H1 (cell line): ENCODE data around the gene DPY30. TPM values are rescaled to one million over a fixed set of nuclear protein-coding genes. Genes with fewer than 3 reads are reported as not detected.

Experiments used
- CTCF ChIA-PET: fragments of 300-600 bp; sonication (Branson Sonifier 250); formaldehyde crosslinking; loops from one replicate; lab custom pipeline; 2021; ENCODE audit not compliant: partially characterized antibody; lab: Charles Lee
- POLR2A ChIA-PET: fragments of 300-600 bp; sonication (Branson Sonifier 250); formaldehyde crosslinking; loops from one replicate; lab custom pipeline; 2021; ENCODE audit warnings: inconsistent platforms; ENCODE audit not compliant: partially characterized antibody; lab: Charles Lee
- DNase-seq, 2 experiments: peaks; one replicate each; pipeline versions ENCODE4 v3.0.0 to v3.0.0-alpha.2; 2010 to 2022; ENCODE audit warnings: low spot score in 2 of 2, low read depth in 1 of 2, mixed read lengths in 1 of 2
- FAIRE-seq: peaks from 2 replicates; lab custom pipeline; 2011; peaks lifted over from hg19 to GRCh38; lab: Jason Lieb, UNC
- H2AFZ ChIP-seq: 2 replicates; pipeline ENCODE4 v1.8.1; 2012; ENCODE audit warnings: low read length, inconsistent platforms
- H2AK5ac ChIP-seq: 2 replicates; pipeline ENCODE4 v1.6.1; 2013; ENCODE audit warnings: low read depth, low read length
- H2BK120ac ChIP-seq: replicated peaks from 2 replicates; pipeline ENCODE3; 2013; ENCODE audit warnings: low read depth, low read length, inconsistent platforms
- H2BK12ac ChIP-seq: 2 replicates; pipeline ENCODE4 v1.6.1; 2013; ENCODE audit warnings: low read depth, low read length
- H2BK15ac ChIP-seq: 2 replicates; pipeline ENCODE4 v1.6.1; 2013; ENCODE audit warnings: low read length
- H2BK20ac ChIP-seq: 2 replicates; pipeline ENCODE4 v1.6.1; 2013; ENCODE audit warnings: low read length
- H2BK5ac ChIP-seq: 2 replicates; pipeline ENCODE4 v1.6.1; 2013; ENCODE audit warnings: low read depth, low read length
- H3K14ac ChIP-seq: 2 replicates; pipeline ENCODE4 v1.6.1; 2013; ENCODE audit warnings: inconsistent platforms; ENCODE audit not compliant: insufficient read length
- H3K18ac ChIP-seq: 2 replicates; pipeline ENCODE4 v1.6.1; 2013; ENCODE audit warnings: low read length; ENCODE audit errors: extremely low read depth
- H3K23ac ChIP-seq: 2 replicates; pipeline ENCODE4 v1.6.1; 2013; ENCODE audit warnings: inconsistent platforms; ENCODE audit not compliant: insufficient read length
- H3K23me2 ChIP-seq: 2 replicates; pipeline ENCODE4 v1.6.1; 2013; ENCODE audit warnings: low read depth, low read length
- H3K27ac ChIP-seq: 2 replicates; pipeline ENCODE4 v1.6.1; 2011; ENCODE audit warnings: low read depth, low read length, inconsistent platforms
- H3K27me3 ChIP-seq, 4 experiments: replicated peaks in 1 of 4; 1 replicate in 1 of 4; 2 replicates in 3 of 4; pipeline versions ENCODE4 v1.6.1 to v1.8.1; 2011 to 2013; ENCODE audit warnings: low read length in 3 of 4, mild to moderate bottlenecking in 3 of 4, inconsistent platforms in 2 of 4, mixed read lengths in 2 of 4, moderate library complexity in 1 of 4; ENCODE audit not compliant: control insufficient read depth in 3 of 4, insufficient read depth in 3 of 4; ENCODE audit errors: extremely low read depth in 1 of 4
- H3K36me3 ChIP-seq, 4 experiments: 2 replicates each; pipeline versions ENCODE4 v1.6.1 to v1.8.1; 2011 to 2013; ENCODE audit warnings: mild to moderate bottlenecking in 4 of 4, low read length in 3 of 4, moderate library complexity in 2 of 4, control low read depth in 1 of 4, inconsistent platforms in 1 of 4; ENCODE audit not compliant: insufficient read depth in 4 of 4, control insufficient read depth in 2 of 4
- H3K4ac ChIP-seq: replicated peaks from 2 replicates; pipeline ENCODE3; 2013; ENCODE audit warnings: low read length, low read depth, mixed read lengths, inconsistent platforms; ENCODE audit not compliant: insufficient read length
- H3K4me1 ChIP-seq, 4 experiments: replicated peaks in 1 of 4; 1 replicate in 1 of 4; 2 replicates in 3 of 4; pipeline versions ENCODE4 v1.6.1 to v1.8.1; 2011 to 2013; ENCODE audit warnings: low read length in 3 of 4, inconsistent platforms in 2 of 4, mixed read lengths in 1 of 4; ENCODE audit not compliant: insufficient read depth in 4 of 4, control insufficient read depth in 3 of 4
- H3K4me2 ChIP-seq, 2 experiments: 2 replicates each; pipeline versions ENCODE4 v1.6.1 to v1.8.1; 2011 to 2013; ENCODE audit warnings: low read depth in 2 of 2, low read length in 2 of 2, control low read depth in 1 of 2, inconsistent platforms in 1 of 2, mild to moderate bottlenecking in 1 of 2; ENCODE audit not compliant: insufficient read depth in 1 of 2
- H3K4me3 ChIP-seq, 4 experiments: fragments of 200-600, 300-600 bp in 1 of 4; sonication (generic), shearing (Covaris generic), sonication (Bioruptor Twin) in 1 of 4; 2 replicates each; pipeline versions ENCODE4 v1.5.1 to v1.8.1; 2011 to 2016; ENCODE audit warnings: low read length in 4 of 4, low read depth in 3 of 4, control low read depth in 2 of 4, inconsistent platforms in 2 of 4, mild to moderate bottlenecking in 2 of 4, mixed read lengths in 1 of 4, moderate library complexity in 1 of 4; ENCODE audit not compliant: insufficient read depth in 2 of 4; ENCODE audit errors: extremely low read depth in 1 of 4
- H3K56ac ChIP-seq: replicated peaks from 2 replicates; pipeline ENCODE3; 2013; ENCODE audit warnings: low read depth, mild to moderate bottlenecking, mixed read lengths, low read length, inconsistent platforms; ENCODE audit not compliant: insufficient read length
- H3K79me1 ChIP-seq: 2 replicates; pipeline ENCODE4 v1.6.1; 2013; ENCODE audit warnings: low read depth, low read length, control low read depth
- H3K79me2 ChIP-seq, 2 experiments: 2 replicates each; pipeline versions ENCODE4 v1.6.1 to v1.8.1; 2012 to 2013; ENCODE audit warnings: low read length in 2 of 2, mild to moderate bottlenecking in 2 of 2, inconsistent platforms in 1 of 2; ENCODE audit not compliant: insufficient read depth in 2 of 2, control insufficient read depth in 1 of 2
- H3K9ac ChIP-seq, 4 experiments: replicated peaks in 1 of 4; 1 replicate in 1 of 4; 2 replicates in 3 of 4; pipeline versions ENCODE4 v1.6.1 to v1.8.1; 2011 to 2013; ENCODE audit warnings: low read depth in 3 of 4, low read length in 3 of 4, control low read depth in 2 of 4, mild to moderate bottlenecking in 2 of 4, moderate library complexity in 2 of 4, inconsistent platforms in 1 of 4; ENCODE audit errors: extremely low read depth in 1 of 4
- H3K9me3 ChIP-seq, 2 experiments: 2 replicates each; pipeline versions ENCODE4 v1.6.1 to v1.8.1; 2012 to 2013; ENCODE audit warnings: mild to moderate bottlenecking in 2 of 2, moderate library complexity in 2 of 2, control low read depth in 1 of 2, inconsistent platforms in 1 of 2, low read depth in 1 of 2, low read length in 1 of 2, mixed read lengths in 1 of 2; ENCODE audit not compliant: insufficient read depth in 2 of 2
- H4K20me1 ChIP-seq, 2 experiments: replicated peaks in 1 of 2; 2 replicates each; pipeline versions ENCODE3 to v1.8.1; 2011 to 2013; ENCODE audit warnings: inconsistent platforms in 2 of 2, low read length in 2 of 2, mild to moderate bottlenecking in 1 of 2; ENCODE audit not compliant: insufficient read depth in 2 of 2, control insufficient read depth in 1 of 2
- H4K5ac ChIP-seq: 2 replicates; pipeline ENCODE4 v1.6.1; 2013; ENCODE audit warnings: low read length, low read depth, mixed read lengths, inconsistent platforms; ENCODE audit not compliant: insufficient read length
- H4K8ac ChIP-seq: 2 replicates; pipeline ENCODE4 v1.8.0; 2013; ENCODE audit warnings: mild to moderate bottlenecking, moderate library complexity, low read length, inconsistent platforms; ENCODE audit not compliant: insufficient read depth; ENCODE audit errors: extremely low read depth
- H4K91ac ChIP-seq: replicated peaks from 2 replicates; pipeline ENCODE3; 2013; ENCODE audit warnings: low read length, mixed read lengths, inconsistent platforms; ENCODE audit not compliant: insufficient read length
- BACH1 ChIP-seq: IDR thresholded peaks from 2 replicates; pipeline ENCODE4 v1.6.1; 2012; ENCODE audit warnings: low read length, improper control_type of control experiment
- GABPA ChIP-seq: IDR thresholded peaks from 2 replicates; pipeline ENCODE4 v1.6.1; 2011; ENCODE audit warnings: mild to moderate bottlenecking, low read length, moderate library complexity, borderline replicate concordance; ENCODE audit not compliant: insufficient read depth
- JUN ChIP-seq: IDR thresholded peaks from 2 replicates; pipeline ENCODE4 v1.6.1; 2011; ENCODE audit warnings: low read depth, mild to moderate bottlenecking, improper control_type of control experiment, low read length
- SIX5 ChIP-seq: IDR thresholded peaks from 2 replicates; pipeline ENCODE4 v1.6.1; 2011; ENCODE audit warnings: mild to moderate bottlenecking, low read depth, low read length
- TBP ChIP-seq: IDR thresholded peaks from 2 replicates; pipeline ENCODE4 v1.6.1; 2011; ENCODE audit warnings: low read depth, low read length, improper control_type of control experiment
- WGBS, 2 experiments: shearing (Covaris generic) in 1 of 2; methylation state at CpG; one replicate each; pipeline versions ENCODE4 v1.1.6 to v1.1.7; 2013 to 2015; ENCODE audit warnings: low lambda C conversion rate in 2 of 2, mixed read lengths in 2 of 2, inconsistent platforms in 1 of 2, low coverage in 1 of 2, missing lambda C conversion rate in 1 of 2; ENCODE audit not compliant: insufficient replicate concordance in 2 of 2, insufficient coverage in 1 of 2, insufficient read length in 1 of 2; ENCODE audit errors: extremely low coverage in 1 of 2, missing lambda C conversion rate in 1 of 2; 5-methylcytosine and 5-hydroxymethylcytosine counted together
- polyA plus RNA-seq, 7 experiments: library from polyadenylated mRNA; depleted of rRNA in 3 of 7; stranded (reverse) in 5 of 7; unstranded in 2 of 7; fragments of >200 nt in 5 of 7; fragments of 200-250 nt in 2 of 7; gene quantifications; 1 replicate in 5 of 7; 2 replicates in 1 of 7; 4 replicates in 1 of 7; pipeline versions ENCODE4 v1.2.1 to v1.2.3, GENCODE V29; 2011 to 2013; ENCODE audit warnings: missing spikeins in 2 of 7, mixed read lengths in 2 of 7
- total RNA-seq: library from RNA; stranded (reverse); fragmentation: NEBNext Ultra II Directional; extraction: Animal tissue kit (Norgen Biotek cat#: 25700); gene quantifications from 2 replicates; pipeline ENCODE4 v1.2.1, GENCODE V29; 2021
- TF ChIP-seq, protein P1 (sequence below): IDR thresholded peaks from 2 replicates; pipeline ENCODE4 v1.6.1; 2012; ENCODE audit warnings: low read length, inconsistent platforms
- TF ChIP-seq, protein P2 (sequence below), 3 experiments: IDR thresholded peaks; 1 replicate in 2 of 3; 2 replicates in 1 of 3; pipeline versions ENCODE4 v1.5.1 to v1.6.1; 2011; ENCODE audit warnings: low read length in 3 of 3, mild to moderate bottlenecking in 3 of 3, inconsistent platforms in 2 of 3, low read depth in 1 of 3, moderate library complexity in 1 of 3; ENCODE audit not compliant: insufficient read depth in 1 of 3; ENCODE audit errors: control extremely low read depth in 1 of 3

DPY30 gene
- total and polyA plus RNA-seq, 2 of the 8 experiments (the other 6 are each of a cell fraction or from before 2014, with no cell fraction given): 139 to 157 TPM

DNA sequence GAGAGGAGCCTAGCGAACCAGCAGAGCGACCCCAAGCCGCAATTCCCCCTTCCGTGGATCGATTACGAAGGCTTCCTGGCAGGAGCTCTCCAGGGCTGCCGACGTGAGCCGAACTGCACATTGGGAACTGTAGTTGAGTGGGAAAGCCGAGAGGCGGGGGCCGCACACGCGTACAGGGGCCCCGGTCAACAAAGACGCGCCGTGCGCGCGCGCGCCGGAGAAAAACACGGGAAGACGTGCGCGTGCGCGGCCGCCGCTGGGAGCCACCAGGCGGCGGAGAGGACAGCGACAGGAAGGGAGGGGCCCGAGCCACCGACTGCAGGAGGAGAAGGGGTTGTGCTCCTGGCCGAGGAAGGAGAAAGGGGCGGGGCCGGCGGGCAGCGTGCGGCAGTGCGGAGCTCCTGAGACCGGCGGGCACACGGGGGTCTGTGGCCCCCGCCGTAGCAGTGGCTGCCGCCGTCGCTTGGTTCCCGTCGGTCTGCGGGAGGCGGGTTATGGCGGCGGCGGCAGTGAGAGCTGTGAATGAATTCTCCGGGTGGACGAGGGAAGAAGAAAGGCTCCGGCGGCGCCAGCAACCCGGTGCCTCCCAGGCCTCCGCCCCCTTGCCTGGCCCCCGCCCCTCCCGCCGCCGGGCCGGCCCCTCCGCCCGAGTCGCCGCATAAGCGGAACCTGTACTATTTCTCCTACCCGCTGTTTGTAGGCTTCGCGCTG, 23.9 kb upstream of the DPY30 start, which contains the start of gene SPAST:
SPAST (plus strand) TSS at position 247 of the 711 bp plus-strand sequence; CDS start at position 523, 276 bp downstream.
- H3K9ac ChIP-seq: peak within 1 kb of the TSS; percentile 61 to 83 (median 70)
- no peak within 1 kb of the TSS for H2BK15ac ChIP-seq
- H3K4me2 ChIP-seq: peak within 1 kb of the TSS; percentile 85
- H3K18ac ChIP-seq: peak within 1 kb of the TSS; percentile 96
- H2BK12ac ChIP-seq: no peak within 1 kb of the TSS
- H3K4me3 ChIP-seq: peak within 1 kb of the TSS; percentile 54 to 83 (median 68)
- DNase-seq (peak; percentile 96 to 97), FAIRE-seq (no peak)
- peak within 1 kb of the TSS; percentile 90 for H3K56ac ChIP-seq
- no peaks in the 10 kb centered on the region for H3K9me3 ChIP-seq
- POLR2A ChIA-PET: interaction anchor here (0.6 to 3.9 kb wide), 15 partner anchors 10 to 297 kb away, joined by 3 to 60 read pairs (median 4); partner anchors contain the start of genes DPY30, MEMO1 and SLC30A6
- CTCF ChIA-PET: interaction anchor here (1.3 to 2.8 kb wide), 3 partner anchors 8 to 36 kb away, joined by 3 to 13 read pairs (median 4); partner anchors contain the start of gene DPY30
- H3K23ac ChIP-seq: no peak within 1 kb of the TSS
- peaks cover 0 to 2% (median 0%) of the 10 kb centered on the region in 4 experiments; a peak in 2 of 7 replicates for H3K4me1 ChIP-seq
- no peaks in the 10 kb centered on the region for H3K36me3 ChIP-seq
- H3K14ac ChIP-seq: no peak within 1 kb of the TSS
- H4K91ac ChIP-seq: no peak within 1 kb of the TSS
- peak within 1 kb of the TSS; percentile 76 for H2AFZ ChIP-seq
- H3K79me2 ChIP-seq: peaks cover 0 to 18% of the 10 kb centered on the region in 2 experiments; a peak in 2 of 4 replicates
- no peak within 1 kb of the TSS for H3K4ac ChIP-seq
- WGBS, 2 experiments: 1% methylated on average over 67 of the region's 79 CpGs; no CpG with 5 or more reads in 1 of the 2 experiments
- no peaks in the 10 kb centered on the region for H4K20me1 ChIP-seq
- H4K8ac ChIP-seq: peak within 1 kb of the TSS; percentile 89
- peak within 1 kb of the TSS; percentile 81 for H4K5ac ChIP-seq
- no peak within 1 kb of the TSS for H2BK20ac ChIP-seq
- no peaks in the 10 kb centered on the region for H3K27me3 ChIP-seq
- H2BK5ac ChIP-seq: peak within 1 kb of the TSS; percentile 81; the same call in 1 of the 2 replicates
- H3K23me2 ChIP-seq: peaks cover 5% of the 10 kb centered on the region
- H3K79me1 ChIP-seq: no peaks in the 10 kb centered on the region; the same call in 1 of the 2 replicates
- H3K27ac ChIP-seq: peak within 1 kb of the TSS; percentile 70; the same call in 1 of the 2 replicates
- no peak within 1 kb of the TSS for H2BK120ac ChIP-seq
- no peak within 1 kb of the TSS for H2AK5ac ChIP-seq
- peak; percentile 66 for TF ChIP-seq SIX5
- TF ChIP-seq, protein P1, sequence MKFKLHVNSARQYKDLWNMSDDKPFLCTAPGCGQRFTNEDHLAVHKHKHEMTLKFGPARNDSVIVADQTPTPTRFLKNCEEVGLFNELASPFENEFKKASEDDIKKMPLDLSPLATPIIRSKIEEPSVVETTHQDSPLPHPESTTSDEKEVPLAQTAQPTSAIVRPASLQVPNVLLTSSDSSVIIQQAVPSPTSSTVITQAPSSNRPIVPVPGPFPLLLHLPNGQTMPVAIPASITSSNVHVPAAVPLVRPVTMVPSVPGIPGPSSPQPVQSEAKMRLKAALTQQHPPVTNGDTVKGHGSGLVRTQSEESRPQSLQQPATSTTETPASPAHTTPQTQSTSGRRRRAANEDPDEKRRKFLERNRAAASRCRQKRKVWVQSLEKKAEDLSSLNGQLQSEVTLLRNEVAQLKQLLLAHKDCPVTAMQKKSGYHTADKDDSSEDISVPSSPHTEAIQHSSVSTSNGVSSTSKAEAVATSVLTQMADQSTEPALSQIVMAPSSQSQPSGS: peak; percentile 34; the same call in 1 of the 2 replicates
- no peak for TF ChIP-seq JUN
- TF ChIP-seq TBP: 0 out of 2 replicates have a peak, but pooled peaks have one; percentile 57
- no peak for TF ChIP-seq GABPA
- TF ChIP-seq BACH1: peak; percentile 92
- TF ChIP-seq, protein P2, sequence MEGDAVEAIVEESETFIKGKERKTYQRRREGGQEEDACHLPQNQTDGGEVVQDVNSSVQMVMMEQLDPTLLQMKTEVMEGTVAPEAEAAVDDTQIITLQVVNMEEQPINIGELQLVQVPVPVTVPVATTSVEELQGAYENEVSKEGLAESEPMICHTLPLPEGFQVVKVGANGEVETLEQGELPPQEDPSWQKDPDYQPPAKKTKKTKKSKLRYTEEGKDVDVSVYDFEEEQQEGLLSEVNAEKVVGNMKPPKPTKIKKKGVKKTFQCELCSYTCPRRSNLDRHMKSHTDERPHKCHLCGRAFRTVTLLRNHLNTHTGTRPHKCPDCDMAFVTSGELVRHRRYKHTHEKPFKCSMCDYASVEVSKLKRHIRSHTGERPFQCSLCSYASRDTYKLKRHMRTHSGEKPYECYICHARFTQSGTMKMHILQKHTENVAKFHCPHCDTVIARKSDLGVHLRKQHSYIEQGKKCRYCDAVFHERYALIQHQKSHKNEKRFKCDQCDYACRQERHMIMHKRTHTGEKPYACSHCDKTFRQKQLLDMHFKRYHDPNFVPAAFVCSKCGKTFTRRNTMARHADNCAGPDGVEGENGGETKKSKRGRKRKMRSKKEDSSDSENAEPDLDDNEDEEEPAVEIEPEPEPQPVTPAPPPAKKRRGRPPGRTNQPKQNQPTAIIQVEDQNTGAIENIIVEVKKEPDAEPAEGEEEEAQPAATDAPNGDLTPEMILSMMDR (IDR thresholded peaks at IDR 0.05; ENCODE audit: control extremely low read depth in 1 of 3, insufficient read depth in 1 of 3, low read depth in 1 of 3, low read length in 3 of 3): peak; percentile 4 to 24 (median 19); a peak in 2 of 4 replicates
